HG03520 (cell line): ENCODE data around the gene CIB2.

Experiments
- ATAC-seq: cut with Tn5 transposase; IDR thresholded peaks from one replicate; pipeline ENCODE4 v1.9.1; 2021; ENCODE audit warnings: mild to moderate bottlenecking, moderate library complexity; ENCODE audit not compliant: unreplicated experiment

Gene CIB2

DNA sequence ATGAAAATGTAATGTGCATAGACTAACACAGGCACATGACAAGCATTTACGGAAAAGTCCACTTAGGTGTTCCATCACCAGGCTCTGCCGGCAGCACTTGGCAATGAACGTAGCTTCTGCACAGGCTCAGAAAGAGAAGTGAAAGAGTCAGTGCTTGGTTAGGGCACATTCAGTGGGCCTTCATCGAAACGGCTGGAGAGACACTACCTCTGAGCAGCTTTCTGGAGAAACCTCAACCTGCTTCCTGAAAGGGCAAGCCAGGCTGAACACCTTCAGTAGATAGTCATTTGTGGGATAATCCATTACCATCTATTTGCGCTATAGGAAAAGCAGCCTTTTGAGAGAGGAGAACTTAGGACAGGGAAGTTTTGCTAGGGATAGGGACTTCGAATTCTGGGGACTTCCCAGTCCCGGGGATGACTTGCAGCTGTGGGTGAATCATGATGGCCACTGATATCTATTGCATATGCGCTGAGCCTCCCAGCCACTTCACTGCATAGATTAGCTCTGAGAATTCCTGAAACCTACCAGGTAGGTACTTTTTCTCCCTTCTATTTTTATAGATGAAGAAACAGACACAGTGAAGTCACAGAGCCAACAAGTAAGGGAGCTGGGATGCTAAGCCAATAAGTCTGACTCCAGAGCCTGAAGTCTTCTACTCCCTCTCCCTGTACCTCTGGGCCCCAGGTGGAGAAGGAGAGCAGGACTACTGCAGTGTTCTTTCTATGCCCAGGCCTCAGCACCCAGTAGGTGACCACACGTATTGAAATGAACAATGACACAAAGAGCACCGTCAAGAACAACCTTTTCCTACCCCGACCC is 43.1 kb downstream of the CIB2 start:
- ATAC-seq, result no peak

DNA sequence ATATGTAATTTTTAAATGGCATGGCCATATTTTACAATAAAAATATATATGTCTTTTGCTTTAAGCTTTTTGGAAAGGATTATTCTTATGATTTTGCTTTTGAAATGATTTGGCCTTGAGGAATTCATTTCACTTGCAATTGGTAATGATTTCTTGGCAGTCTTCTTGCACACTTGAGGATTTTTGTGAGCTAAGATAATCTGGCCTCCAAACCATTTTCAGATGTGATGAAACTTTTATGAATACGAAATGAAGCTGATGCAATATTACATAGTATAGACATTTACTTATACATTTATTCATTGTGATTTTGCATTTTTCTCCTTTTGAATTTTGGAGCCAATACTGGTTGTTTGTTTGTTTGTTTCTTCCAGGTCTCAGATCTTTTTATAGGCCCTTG is 45.3 kb downstream of the CIB2 start:
- no peak for ATAC-seq

DNA sequence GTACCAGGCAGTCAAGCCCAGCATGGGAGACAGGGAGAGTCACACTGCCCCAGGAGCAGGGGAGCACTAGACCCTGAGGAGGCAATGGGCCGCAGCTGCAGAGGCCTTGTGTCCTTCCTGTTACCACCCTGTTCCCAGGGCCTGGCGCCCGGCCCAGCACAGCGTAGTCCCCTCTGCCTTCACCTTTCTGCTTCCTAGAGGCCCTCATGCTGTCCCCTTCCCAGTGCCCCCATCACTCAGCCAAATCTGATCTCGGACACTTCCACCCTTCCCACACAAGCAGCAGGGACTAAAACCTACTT is 46.8 kb downstream of the CIB2 start:
- ATAC-seq, result no peak

DNA sequence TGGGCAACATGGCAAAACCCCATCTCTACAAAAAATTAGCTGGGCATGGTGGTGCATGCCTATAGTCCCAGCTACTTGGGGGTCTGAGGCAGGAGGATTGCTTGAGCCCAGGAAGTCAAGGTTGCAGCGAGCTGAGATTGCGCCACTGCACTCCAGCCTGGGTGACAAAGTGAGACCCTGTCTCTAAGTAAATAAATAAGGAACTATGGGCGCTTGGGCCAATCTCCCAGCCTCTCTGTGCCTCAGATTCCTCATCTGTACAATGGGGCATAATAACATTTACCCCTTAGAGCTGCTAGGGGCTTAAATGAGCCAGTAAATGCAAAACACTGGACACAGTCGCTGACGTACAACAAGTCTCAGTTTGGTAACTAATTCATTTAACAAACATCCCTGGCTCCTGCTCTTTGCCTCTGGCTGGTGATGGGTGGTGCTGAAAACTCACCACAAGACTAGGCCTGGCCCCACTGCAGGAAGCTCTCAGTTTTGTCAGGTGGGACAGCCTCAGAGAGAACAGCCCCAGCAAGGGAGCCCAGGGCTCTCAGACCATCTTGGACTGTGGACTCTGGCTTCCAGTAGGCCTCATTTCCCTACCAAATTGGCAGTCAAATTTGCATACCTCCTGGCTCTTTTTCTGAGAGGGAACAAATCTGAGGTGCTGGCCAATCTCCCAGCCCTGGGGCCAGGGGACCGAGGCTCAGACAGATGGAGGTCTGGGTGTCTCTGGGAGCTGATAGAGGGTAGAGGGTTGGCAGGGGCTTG is 47.4 kb downstream of the CIB2 start:
- no peak for ATAC-seq

DNA sequence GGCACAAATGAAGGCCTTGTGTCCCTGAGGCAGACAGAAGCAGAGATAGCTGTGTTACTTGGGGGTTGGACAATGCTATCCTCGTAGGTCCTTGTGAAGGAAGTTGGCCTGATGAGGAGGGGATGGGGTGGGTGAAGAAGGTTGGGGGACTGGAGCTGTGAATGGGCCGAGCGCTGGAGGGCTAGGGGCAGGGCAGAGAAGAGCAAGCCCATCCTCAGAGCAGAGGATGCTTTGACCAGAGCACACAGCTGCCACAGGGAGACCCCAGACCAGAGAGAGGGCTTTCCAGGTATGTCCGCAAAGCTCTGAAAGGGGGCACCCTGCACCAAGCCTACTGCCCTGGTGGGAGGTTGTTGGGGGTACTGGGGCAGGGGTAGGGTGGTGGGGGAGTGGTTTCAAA is 48.1 kb downstream of the CIB2 start:
- no peak for ATAC-seq

DNA sequence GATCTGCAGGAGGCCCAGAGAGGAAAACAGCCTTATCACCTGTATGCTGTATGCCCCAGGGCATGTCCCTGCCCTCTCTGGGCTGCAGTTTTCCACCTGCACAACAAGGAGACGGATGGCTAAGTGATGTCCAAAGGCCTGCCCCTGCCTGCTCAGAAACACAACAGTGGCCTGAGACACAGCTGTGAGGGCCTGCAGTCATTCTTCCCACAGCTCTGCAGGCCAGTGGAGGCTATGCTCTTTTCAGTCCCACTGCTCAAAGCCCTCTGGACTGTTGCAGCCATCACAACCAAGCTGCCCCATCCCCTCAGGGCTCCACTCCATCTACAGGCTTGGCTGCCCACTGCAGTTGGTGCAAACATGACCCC is 48.5 kb downstream of the CIB2 start:
- no peak for ATAC-seq

DNA sequence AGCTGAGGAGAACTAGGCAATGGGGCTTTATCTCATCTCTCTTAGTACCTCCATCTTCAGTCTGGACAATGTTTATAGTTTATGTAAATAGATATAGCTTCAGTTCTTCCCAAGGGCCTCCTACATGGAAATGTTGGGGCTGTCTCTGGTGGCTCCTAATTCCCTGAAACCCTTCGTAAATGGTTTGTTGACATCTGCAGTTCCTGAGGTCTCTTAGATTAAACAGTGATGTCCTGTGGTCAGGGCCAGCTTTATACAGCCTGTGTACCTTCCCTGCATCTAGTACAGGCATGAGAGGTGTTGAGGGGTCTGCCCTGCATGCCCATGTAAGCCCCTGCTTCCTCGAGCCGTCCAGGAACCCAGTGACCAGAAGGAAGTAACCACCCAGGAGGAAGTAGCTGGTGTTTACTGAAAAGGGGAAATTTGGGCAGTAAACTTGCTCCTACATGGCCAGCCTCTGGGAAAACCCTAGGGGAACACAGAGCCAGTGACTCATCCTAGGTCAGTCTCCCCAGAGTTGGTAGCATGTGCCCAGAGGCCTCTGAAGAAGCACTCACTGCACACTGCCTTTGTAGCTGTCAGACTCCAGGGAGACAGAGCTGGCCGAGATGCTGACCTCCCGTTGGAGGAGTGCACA is 49.0 kb downstream of the CIB2 start:
- ATAC-seq, result no peak

DNA sequence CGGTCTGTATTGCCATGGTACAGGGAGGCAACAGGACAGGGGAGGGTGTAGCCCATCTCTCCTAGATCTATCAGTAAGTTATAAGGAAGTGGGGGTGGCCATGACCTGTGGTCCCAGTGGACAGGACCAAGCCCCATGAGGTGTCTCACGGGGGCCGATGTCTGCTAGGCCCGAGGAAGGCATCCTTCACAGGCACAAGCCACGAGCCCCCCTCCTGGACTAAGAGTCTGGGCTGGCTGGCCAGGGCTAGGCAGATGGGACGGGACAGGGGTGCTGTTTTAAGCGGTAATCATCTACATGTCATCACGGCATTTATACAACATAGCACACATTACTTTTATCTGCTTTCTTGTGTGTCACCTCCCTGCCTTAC is 51.2 kb downstream of the CIB2 start:
- ATAC-seq, result no peak

DNA sequence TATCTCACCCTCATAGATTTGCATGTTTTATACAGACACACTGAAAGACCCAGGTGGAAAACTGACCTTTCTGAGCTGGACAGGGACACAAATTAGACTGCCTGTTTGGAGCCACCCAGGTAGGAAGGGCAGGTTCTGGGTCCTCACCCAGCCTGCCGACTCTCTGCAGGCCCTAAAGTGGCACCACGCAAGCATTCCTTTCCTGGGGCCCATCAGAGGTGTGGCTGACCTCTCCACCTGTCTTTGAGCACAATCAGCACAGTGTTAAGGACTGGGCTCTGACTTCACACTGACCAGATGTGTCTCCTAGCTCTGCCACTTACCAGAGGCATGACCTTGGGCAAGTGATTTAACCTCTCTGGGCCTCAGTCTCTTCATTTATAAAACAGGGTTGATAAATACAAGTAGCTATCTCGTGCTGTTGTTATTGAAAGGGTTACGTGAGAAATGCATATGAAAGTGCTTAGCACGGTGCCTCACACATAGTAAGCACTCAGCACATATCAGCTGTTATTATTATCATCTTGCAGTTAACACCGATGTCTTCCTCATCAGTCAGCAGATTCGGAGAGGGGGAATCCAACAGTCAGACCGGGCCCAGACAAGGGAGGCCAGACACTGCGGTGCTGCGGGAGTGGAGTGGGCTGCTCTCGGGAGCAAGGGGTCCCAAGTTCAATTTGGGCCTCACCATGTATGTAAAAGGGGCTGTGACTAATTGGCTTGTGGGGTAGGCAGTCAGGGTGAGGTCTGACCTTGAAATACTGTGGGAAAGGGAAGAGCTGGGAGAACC is 51.8 kb downstream of the CIB2 start:
- no peak for ATAC-seq

DNA sequence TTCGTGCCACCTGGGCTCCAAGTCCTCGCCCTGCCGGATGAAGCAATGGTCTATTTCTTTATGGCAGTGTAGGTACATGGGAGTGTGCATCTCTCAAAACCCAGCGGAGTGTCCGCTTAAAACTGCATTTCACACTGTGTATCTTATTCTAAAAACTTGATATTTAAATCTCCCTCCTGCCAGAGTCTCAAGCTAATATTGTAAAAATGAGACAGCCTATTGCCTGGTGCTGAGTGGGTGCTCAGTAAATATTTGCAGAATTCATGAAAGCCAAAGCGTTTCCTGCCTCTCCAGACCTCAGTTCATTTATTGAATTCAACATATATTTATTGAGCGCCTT is 53.4 kb downstream of the CIB2 start:
- ATAC-seq, result no peak

DNA sequence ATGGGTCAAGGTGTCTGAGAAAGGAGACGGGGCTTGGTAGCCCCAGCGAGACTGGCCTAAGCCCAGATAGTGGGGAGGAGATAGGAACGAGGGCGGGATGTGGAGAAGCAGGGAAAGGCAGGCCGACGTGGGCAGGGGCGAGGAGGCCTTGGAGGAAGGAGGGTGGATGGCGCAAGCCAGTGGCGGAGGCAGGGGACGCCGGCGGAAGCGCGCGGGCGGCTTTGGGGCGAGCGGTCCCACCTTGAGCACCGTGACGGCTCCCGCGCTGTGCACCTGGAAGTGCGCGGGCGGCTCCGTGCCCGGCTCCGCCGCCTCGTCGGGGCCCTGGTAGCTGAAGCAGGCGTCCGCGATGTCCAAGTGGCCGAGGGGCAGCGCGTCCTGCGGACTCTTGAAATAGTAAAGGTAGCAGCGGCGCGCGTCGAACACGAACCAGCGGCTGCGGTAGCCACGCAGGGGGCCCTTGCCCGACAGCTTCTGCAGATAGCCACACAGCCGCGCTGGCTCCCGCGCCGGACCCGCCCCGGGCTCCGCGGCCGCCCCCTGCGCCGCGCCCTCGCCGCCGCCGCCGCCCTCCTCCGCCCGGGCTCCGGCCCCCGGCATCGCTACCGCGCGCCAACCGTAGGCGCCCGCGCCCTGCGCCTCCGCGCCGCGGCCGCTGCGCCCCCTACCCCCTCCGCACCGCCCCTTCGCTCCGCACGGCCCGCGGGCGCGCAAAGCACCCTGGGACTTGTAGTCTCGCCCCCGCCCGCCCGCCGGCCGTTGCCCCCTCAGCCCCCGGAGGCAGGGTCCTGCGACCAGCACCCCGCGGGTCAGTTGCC is 54.0 kb downstream of the CIB2 start, which contains the start of gene TBC1D2B:
Gene TBC1D2B, minus strand, starts transcription at position 659 of the 818 bp plus-strand sequence. Its CDS starts 59 bp downstream, at position 600.
- peak; percentile 63 for ATAC-seq

DNA sequence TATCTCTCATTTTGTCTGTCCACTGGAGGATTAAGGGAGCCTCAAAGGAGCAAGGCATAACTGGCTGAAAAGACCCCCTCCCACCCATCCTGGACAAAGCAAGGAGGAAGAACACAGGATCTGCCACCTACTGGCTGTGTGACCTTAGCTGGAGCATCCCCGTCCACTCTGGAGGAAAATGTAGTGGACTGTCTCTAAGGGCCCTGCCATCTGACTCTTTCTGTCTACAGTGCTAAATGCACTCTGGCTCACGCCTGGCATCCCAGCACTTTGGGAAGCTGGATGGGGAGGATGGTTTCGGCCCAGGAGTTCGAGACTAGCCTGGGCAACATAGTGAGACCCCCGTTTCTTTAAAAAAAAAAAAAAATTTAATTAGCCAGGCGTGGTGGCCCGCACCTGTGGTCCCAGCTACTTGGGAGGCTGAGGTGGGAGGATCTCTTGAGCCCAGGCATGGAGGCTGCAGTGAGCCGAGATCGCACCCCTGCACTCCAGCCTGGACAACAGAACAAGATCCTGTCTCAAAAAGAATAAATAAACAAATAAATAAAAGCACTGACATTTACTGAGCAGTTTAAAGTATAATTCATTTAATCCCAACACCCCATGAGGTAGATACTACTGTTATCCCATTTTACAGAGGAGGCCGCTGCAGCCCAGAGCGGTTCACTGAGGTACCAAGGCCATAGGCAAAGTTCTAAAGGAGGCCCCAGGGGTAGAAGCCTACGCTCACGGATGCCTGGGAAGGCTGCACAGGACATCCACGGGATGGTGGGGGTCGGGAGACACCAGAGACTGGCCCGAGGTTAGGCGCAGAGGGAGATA is 54.8 kb downstream of the CIB2 start:
- ATAC-seq, result no peak

DNA sequence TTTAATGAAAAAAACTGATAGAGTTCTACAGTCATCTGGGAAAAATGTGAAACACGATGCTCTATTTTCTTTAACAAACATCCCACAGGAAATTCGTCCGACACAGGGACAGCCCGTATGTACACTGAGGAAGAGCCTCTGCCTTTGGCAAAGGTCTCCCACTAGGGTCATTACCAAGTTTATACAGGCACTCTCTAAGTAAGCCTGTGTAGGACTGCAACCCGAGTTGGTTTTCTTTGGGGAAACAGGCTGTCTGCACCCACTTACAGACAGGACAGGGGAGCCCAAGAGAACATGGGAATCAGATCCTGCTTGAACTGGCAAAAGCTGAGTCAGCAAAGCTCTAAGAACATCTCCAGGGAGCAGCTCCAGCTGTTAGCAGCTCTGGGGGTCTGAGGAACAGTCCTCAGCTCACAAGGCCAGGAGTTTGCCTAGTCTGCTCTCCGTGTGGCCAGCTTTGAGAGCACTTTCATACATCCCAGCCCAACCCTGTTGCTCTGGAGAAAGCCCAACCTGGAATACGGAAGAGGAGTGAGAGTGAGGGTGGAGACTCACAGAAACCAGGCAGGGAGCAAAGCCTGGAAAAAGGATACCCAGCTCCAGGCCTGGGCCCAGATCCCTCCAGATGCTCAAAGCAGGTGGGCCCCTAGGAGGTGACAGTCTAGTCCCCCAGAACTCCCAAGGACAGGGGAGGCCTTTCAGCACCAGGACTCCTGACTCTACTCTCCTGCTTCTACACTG is 55.6 kb downstream of the CIB2 start:
- no peak for ATAC-seq

DNA sequence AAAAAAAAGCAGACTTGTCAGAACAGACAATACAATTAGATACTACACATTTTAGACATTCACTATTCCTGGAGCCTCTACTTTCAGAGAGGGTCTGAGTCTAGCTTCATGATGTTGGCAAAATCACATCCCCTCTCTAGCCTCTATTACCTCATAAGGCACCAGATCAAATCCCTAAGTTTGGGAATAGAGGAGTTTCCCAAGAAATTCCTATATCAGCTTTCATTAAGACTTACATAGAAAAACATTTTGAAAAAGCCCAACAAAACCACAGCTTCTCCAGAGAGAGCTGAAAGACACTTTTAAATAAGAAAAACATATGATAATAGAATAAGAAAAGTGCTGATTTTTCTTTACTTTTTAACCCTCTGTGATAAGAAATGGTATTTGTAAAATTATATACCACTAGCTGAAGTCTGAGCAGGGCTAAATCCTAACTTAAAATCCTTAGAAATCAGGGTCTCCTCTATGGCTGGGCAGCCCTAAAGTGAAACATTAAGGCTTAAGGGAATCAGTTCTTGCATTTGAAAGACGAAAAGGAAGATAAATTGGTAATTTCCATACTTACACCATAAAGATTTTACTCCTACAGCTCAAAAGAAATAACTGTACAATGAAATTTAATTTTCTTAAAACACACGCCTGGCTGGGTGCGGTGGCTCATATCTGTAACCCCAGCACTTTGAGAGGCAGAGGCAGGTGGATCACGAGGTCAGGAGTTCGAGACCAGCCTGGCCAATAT is 58.0 kb downstream of the CIB2 start:
- no peak for ATAC-seq

DNA sequence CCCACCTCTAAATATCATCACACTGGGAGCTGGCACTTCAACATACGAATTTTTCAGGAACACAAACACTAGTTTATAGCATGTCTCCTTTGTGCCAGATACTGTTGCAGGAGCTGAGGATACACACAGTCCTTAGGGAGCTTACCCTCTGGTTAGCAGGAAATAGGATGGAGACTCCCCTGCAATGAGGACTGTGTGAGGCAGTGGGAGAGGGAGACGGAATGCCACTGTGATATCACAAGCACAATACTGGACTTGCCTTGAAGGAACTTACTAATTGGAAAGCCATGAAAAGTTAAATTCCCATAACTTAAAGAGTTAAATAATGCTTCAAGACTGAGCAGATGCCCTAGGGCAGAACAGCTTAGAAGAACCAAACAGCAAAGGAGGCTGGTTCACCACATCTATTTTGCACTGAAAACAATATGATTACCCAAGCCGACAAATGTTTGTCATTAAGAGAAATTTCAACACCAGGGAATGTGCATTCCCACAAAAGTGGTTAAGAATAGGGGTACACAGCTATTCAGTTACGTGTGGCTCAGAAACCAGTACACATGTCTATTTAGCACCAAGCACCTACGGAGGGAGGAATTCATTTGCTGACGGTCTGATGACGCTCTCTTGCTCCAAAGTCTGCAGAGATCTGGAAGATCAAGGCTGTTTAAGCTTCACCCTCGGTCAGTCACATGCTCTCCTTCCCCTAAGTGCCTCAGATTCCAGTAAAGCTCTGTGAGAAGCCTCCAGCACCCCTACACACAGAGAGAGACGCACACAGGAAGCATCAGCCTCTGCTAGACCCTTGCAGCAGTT is 59.0 kb downstream of the CIB2 start:
- ATAC-seq, result no peak

DNA sequence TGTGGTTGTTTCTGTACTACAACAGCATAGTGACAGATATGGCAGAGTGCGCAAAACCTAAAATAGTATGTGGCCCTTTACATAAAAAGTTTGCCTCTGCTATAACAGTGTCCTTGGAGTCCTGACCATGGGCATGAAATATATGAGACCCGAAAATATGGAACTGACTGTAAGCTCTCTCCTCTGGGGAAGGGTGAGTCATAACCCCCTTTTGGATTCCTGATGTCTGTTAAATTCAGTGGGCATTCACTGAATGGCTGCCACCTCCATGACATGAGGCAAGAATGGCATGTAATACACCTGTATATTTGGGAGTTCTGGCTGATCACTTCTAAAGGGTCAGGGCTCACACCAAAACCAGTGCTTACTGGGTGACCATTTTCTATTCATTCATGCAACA is 59.9 kb downstream of the CIB2 start:
- ATAC-seq, result no peak

DNA sequence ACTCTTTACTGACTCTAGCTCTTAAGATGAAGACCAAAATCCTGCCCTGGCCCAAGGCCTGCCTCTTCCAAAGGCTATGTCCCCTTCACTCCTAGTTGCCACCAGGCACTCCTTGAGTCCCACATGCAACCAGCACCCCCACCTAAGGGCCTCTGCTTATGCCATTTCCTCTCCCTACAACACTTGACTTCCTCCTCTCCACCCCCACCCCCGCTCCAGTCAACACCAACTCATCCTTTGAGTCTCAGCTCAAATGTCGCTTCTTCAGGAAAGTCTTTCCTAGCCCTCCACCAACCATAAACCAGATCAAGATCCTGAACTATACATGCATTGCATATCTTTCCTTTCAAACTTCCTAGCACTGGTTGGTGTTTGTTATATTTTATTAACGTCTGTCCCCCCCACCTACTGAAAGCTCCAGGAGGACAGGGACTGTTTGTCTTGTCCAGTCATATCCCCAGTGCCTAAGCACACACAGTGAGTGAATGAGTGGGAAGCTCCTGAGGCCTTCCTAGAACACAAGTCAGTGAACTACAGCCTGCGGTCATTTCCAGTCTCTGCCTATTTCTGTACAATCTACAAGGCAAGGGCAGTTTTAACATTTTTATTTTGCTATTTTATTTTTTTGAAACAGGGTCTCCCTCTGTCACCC is 61.1 kb downstream of the CIB2 start:
- ATAC-seq, result no peak
